Hematopoietic multipotent progenitor cell treated with erythropoietin and hydrocortisone succinate and interleukin-3 and kit ligand, for 4 days (in vitro differentiated cells): ENCODE data around the gene MTUS2.

Experiments used
- DNase-seq: peaks from one replicate; pipeline ENCODE4 v3.0.0-alpha.2; 2015

The MTUS2 gene

DNA sequence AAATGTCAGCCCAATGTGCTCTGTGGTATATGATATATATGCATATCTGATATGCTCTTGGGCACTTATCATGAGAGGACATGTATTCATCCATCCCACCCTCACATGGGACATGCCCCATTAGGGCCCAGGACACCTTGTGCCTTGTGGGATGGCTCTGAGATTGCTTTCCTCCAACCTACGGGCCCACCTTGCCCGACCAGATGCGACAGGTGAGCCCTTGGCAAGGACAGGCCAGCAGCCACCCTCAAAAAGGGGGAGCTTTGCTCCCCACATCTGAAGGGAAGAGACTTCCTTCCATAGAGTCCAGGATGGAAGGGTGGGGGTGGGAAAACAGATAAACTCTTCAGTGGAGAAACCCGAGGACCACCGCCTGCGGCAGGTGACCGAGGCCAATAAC, 716.7 kb downstream of the MTUS2 start:
- DNase-seq, result peak; percentile 7

DNA sequence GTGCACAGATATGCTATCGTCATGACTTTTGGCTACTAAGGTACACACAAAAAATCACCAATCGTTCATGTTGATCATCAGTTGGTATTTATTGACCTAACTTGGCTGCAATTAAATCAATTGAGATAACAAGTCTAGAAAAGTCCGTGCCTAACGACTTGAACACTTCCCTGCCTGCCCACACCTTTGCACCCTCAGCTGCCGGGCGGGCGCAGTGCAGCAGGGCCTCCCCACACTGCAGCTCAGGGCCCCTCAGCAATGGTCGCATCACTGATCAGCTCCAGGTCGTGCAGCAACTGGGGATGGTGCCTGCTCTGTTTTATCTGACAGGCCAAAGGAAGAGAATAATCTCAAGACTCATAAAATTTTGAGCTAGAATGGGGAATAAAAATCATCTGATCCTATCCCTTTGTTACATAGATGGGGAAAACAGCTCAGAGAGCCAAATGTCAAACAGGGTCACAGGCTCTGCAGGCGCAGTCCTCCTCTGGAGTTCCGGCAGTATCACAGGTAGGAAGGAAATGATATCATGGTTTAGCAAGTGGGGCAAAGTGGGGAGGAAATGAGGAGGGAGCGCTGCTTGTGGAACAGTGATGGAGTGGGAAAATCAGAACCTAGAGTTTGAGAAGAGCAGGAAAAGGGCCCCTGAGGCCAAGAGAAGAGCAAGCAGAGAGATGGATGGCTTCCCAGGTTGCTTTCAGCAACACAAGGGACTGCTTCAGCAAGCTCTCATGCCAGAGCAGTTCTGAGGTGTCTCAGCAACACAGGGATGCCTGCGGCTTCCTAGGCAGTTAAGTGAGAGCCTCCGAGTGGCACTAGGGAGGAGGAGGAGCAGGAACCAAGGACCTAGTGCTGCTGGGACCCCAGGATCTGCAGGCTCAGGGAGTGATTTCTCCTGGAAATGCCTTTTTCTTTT, 717.9 kb downstream of the MTUS2 start:
- DNase-seq, result no peak

DNA sequence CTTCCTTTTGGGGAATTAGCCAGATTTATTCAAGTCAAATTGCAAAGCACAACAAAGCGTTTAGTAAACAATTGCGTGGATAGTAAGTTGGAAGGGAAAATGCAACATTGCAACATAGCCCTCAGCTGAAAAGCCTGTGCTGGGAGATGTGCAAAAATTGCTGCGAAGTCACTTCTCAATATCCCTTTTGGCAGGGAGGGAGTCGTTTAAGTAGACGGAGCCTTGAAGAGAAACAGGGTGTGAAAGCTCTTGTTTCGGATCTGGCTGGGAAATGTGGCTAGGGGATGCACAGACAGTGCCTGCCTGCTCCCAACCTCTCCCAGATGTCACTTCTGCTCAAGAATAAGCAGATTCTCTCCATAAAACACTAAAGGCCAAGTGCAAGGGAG, 718.5 kb downstream of the MTUS2 start:
- DNase-seq, result no peak

DNA sequence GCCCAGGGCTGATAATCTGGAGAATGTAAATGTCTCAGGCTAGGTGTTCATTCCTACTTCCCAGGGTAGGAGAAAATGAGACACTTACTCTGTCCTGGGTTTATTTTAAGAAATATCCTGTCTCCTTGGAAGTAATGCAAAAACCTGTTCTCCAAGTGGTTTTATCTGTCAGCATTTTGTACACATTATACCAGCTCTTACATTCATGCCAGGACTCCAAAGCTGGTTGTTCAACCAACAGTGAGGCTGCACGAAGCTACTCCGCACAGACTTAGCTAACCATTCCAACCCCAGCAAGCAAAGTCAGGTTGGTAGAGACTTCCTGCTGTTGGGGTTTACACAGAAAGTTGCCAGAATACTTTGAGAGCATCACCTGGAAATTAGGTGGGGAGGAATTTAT, 719.7 kb downstream of the MTUS2 start:
- no peak for DNase-seq

DNA sequence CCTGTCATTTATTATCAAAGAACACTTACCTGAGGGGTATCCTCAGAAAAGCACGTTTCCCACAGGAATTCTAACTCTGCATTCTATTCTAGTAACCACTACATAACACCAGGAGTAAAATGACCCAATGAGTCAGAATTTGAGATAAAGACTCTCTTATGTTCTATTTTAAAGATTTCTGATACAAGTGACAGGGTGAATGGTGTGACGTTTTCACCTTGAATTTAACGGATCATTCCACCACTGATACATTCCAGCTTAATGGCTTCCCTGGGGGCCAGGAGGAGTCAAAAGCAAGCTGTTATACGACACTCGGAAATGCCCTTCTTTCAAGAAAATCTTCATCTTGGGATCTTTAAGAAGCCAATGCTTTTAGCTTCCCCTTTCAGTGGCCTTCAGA, 720.2 kb downstream of the MTUS2 start:
- no peak for DNase-seq

DNA sequence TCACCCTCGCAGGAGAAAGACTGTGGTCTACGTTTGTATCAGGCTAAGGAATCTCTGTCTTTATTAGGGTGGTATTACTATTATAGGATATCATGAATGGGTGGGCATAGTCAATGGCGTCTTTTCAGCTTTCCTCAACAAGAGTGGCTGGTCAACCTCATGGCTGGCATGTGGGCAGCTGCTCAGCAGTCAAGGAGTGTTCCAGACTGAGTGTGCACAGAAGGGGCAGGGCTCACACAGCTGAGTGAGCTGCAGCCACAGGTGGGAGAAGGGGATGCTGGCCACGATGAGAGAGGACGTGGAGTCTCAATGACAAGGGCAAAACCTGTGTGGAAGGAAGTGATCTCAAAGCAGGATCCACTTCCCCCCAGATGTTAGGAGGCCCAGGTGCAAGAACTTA, 720.7 kb downstream of the MTUS2 start:
- no peak for DNase-seq

DNA sequence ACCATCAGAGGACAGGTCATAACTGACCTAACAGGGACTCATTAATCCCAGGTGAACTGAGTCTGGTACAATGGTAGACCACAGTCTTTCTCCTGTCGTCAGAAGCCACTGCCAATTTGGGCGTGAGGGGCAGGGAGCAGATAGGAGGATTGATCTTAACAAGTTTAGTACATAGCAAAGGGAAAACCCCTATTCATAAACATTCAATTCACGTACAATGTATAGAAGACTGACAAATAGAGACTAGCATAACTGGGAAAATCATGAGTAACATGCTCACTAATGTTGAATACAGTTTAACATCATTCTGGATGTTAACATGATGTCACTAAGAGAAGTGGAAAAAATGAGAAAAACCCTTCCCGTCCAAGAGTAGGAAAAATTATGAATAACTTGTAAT, 721.3 kb downstream of the MTUS2 start:
- DNase-seq, result no peak

DNA sequence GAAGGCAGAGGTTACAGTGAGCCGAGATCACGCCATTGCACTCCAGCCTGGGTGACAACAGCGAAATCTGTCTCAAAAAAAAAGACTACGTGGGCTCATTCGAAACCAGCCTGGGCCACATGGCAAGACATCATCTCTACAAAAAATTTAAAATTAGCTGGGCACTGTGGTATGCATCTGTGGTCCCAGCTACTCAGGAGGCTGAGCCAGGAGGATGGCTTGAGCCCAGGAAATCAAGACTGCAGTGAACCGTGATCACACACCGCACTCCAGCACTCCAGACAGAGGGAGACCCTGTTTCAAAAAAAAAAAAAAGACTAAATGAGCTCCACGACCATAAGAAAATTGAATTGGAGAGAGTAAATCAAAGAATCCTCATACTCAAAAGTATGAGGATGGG, 722.2 kb downstream of the MTUS2 start:
- DNase-seq, result no peak

DNA sequence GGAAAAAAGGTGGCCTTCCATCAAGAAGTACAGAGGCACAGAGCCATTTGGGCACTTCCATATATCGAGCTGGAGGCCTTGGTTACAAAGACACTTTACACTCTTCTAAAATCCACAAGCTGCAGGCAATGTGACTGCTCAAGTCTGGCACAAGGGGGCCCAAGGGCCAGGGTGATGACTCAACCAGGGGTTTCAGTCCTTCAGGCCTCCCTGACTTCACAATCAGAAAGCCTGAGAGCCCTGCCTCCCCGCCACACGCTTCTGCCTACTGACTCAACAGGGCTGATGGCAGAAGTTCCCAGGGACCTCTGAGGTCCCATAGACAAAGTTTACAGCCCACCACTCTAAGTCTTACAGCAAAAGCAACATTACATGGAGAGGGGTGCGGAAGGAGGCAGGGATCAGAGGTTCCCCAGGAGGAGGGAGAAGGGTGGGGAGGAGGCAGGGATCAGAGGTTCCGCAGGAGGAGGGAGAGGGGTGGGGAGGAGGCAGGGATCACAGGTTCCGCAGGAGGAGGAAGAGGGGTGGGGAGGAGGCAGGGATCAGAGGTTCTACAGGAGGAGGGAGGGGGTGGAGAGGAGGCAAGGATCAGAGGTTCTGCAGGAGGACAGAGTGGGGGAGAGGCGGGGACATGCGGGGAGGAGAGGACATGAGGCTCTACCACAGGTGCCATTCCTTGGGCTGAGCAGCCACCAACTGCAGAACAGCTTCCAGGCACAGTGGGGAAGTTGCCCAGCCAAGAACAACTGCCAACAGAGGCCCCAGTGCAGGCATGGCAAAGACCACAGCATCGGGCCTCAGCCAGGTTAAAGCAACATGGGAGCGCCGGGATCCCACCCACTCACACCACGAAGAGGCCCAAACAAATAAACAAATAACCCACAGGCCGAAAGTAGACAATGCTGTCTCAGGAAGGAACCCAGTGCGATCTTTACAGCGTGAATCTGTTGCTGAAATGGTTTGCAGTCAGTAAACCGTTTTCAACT, 723.4 kb downstream of the MTUS2 start:
- peak; percentile 67 for DNase-seq

DNA sequence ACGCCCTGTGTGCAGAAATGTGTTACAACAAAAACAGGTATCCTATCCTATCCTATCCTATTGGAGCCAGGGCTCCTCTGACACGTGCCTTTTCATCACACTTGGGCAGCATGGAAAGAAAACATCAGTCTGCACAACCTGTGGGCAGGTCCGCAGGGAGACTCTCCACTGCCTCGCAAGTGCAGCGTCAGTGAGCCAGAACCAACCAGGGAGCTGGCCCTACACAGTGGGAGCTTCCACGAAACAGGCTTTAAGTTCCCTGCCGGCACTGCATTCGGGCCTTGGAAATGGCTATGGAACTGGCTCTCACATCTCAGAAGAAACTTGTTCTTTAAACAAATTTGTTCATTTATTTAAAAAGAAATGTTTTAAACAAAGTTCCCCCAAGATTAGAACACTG, 725.8 kb downstream of the MTUS2 start:
- no peak for DNase-seq

DNA sequence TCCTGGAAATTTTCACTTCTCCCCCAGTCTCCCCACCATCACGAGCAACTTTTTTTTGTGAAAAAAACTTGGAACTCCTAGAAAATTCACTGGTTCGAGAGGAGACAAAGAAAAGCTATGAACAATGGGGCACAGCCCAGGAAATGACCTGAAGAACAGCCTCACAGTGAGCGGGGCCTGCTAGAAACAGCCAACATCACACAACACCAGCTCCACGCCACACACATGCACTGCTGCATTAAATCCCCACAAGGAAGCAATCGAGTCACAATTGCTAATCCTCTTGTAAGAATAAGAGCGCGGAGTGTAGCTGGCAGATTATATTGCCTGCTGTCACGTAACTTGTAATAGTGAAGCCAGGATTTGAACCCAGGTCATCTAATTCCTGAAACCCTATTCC, 726.5 kb downstream of the MTUS2 start:
- no peak for DNase-seq

DNA sequence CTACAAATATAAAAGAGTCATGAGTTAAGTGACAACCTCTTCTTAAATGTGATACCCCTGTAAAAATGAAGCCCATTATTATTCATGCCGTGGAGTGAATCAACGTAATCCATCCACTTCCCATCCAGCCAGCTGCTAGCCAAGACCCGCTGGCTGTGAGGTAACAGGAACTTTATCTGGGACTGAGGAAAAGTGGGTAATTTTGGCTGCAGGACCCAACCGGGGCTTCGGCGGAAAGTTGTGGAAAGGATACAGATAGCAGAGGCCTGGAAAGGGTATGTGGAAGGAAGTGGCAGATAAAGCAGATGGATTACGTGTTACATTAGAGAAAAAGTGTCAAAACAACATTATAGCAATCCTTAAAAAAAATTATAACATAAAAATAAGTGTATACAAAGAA, 727.0 kb downstream of the MTUS2 start:
- DNase-seq, result peak; percentile 29

DNA sequence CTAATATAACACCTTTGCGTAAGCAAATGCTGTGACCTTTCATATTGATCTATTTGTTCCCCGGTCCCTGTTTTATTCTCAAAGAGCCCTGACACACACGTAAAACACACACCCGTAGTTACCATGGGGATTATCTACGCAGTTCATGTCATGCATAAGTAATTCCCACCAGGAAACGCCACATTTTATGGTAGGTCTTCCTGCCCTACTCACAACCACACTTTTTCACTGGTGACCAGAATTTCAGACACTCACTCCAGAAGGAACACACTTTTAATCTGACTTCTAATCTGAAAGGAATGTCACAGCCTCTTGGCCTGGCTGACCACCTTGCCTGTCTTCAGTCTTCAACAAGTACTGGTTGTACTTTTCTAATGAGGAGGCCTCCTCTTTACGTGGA, 728.6 kb downstream of the MTUS2 start:
- DNase-seq, result peak; percentile 47

DNA sequence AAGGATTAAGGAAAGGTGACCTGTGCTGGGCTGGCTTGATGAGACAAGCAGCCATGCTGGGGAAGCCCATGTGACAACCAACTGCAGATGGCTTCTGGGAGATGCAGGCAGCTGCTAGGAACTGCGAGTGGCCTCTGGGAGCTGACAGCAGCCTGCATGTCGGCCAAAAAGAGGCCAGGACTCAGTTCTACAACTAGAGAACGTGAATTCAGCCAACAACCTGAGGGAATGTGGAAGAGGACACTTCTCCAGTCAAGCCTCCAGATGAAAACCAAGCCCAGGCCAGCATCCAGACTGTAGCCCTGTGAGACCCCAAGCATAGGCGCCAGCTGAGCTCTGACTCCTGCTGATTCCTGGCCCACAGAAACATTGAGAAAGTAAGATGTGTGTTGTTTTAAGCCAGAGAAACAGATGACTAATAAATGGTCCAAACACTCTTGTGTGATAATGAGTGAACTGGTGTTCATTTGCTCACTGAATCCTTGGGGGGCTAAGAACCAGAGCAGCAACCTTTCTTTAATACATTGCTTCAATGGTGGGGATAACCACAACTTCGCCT, 730.4 kb downstream of the MTUS2 start:
- no peak for DNase-seq

DNA sequence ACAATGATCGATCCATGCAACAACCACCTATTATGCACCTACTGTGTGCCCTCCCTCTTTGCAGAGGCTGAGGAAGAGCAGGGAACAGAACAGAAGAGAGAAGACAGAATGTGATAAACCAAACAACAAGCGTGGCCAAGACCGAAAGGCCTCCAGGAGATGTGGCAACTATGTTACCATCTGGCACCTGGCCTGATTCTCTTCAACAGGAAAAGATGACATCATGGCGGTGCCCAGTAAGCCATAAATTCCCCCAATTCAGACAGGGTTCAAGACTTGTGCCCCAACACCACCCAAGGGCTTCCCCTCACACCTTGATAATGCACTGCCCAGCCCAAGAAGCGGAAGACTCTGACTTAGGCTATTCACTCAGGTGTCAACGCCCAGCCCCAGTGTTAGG, 731.1 kb downstream of the MTUS2 start:
- DNase-seq, result no peak
